Activated naive CD4-positive, alpha-beta T cell treated with Interleukin-2 at 50 U/mL for 16 hours (primary cell): ENCODE measurements around the gene AURKB.
"Not testable (repeated sequence)": the region's sequence is repeated elsewhere in the genome, so short reads cannot be mapped to it uniquely, and the experiment has no call there.

Experiments
- DNase-seq: peaks from one replicate; pipeline ENCODE4 v3.0.0-alpha.2; 2020

AURKB gene

GRCh38 chr17:8209907-8210760 is at the start of gene AURKB:
Gene AURKB (minus strand): TSS chr17:8210575. CDS start chr17:8210224, 351 bp downstream.
- DNase-seq: peak; percentile 94

GRCh38 chr17:8257801-8258200 is 47.4 kb upstream of the AURKB start:
- no peak for DNase-seq

GRCh38 chr17:8256691-8257090 is 46.3 kb upstream of the AURKB start:
- DNase-seq: no peak

- DNase-seq: no peak
Observed at GRCh38 chr17:8256291-8256690, 45.9 kb upstream of the AURKB start.

GRCh38 chr17:8255499-8255898 is 45.1 kb upstream of the AURKB start:
- no peak for DNase-seq

- DNase-seq: no peak
Observed at GRCh38 chr17:8254881-8255280, 44.5 kb upstream of the AURKB start.

- DNase-seq: no peak
Observed at GRCh38 chr17:8253801-8254200, 43.4 kb upstream of the AURKB start.

GRCh38 chr17:8251411-8251810 is 41.0 kb upstream of the AURKB start:
- not testable (repeated sequence) for DNase-seq

GRCh38 chr17:8249621-8250500 is 39.5 kb upstream of the AURKB start:
- no peak for DNase-seq

- peak; percentile 97 for DNase-seq
Observed at GRCh38 chr17:8248751-8249607, 38.6 kb upstream of the AURKB start, which contains the start of gene PFAS. Gene PFAS (plus strand): TSS chr17:8249289. CDS start chr17:8253938, 4,649 bp downstream.

- no peak for DNase-seq
Observed at GRCh38 chr17:8244768-8245167, 34.4 kb upstream of the AURKB start.

GRCh38 chr17:8243827-8244226 is 33.5 kb upstream of the AURKB start:
- DNase-seq: peak; percentile 19

GRCh38 chr17:8237886-8238285 is 27.5 kb upstream of the AURKB start:
- no peak for DNase-seq

GRCh38 chr17:8237175-8237574 is 26.8 kb upstream of the AURKB start:
- DNase-seq: no peak

- no peak for DNase-seq
Observed at GRCh38 chr17:8235676-8236075, 25.3 kb upstream of the AURKB start.

- no peak for DNase-seq
Observed at GRCh38 chr17:8234361-8235270, 24.2 kb upstream of the AURKB start.

GRCh38 chr17:8231701-8232100 is 21.3 kb upstream of the AURKB start:
- no peak for DNase-seq

- DNase-seq: no peak
Observed at GRCh38 chr17:8227238-8227581, 16.8 kb upstream of the AURKB start.

- DNase-seq: peak; percentile 48
Observed at GRCh38 chr17:8226536-8227237, 16.3 kb upstream of the AURKB start.

- DNase-seq: peak; percentile 73
Observed at GRCh38 chr17:8225813-8226535, 15.6 kb upstream of the AURKB start.
